ENCODE results near the gene TDRD1. TPM values are rescaled to one million over a fixed set of nuclear protein-coding genes. Genes with fewer than 3 reads are reported as not detected.

TDRD1 gene
- total and polyA plus RNA-seq, 2 donors (not counting 3 experiments of a cell fraction or from before 2014, with no cell fraction given): not detected

GRCh38 chr10:114273910-114274309 is 94.8 kb downstream of the TDRD1 start:
- H3K36me3 ChIP-seq (ENCODE audit: control insufficient read depth in 2 of 2, extremely low read depth in 1 of 2, insufficient read depth in 2 of 2, low read length in 2 of 2): no peaks in the 10 kb centered on the region
- intact Hi-C loops (cut with micrococcal nuclease) (no loop called here), dilution Hi-C loops (cut with MboI; ENCODE audit: extremely low pct_ligation_motif_present, low sequenced_read_pairs) (no loop called here)
- CTCF ChIA-PET: no interaction called here
- no peak overlapping the region for H3K4me2 ChIP-seq (ENCODE audit: insufficient read depth, low read length)
- H3K4me1 ChIP-seq (ENCODE audit: control insufficient read depth, extremely low read depth, insufficient read depth, low read length): peaks cover 7% of the 10 kb centered on the region
- TF ChIP-seq MAX (IDR thresholded peaks at IDR 0.05; ENCODE audit: insufficient read depth, insufficient read length) (no peak), POLR2AphosphoS5 (IDR thresholded peaks at IDR 0.05; ENCODE audit: insufficient read depth, low read depth, low read length) (no peak), CTCF (IDR thresholded peaks at IDR 0.05; ENCODE audit: extremely low read depth in 1 of 2, insufficient read depth in 1 of 2, low read depth in 1 of 2, low read length in 2 of 2) (no peak), FOS (IDR thresholded peaks at IDR 0.05; ENCODE audit: borderline replicate concordance, insufficient read depth, low read length) (no peak), GATA2 (IDR thresholded peaks at IDR 0.05; ENCODE audit: insufficient read depth, insufficient read length, low read depth, low read length) (no peak), MYC (IDR thresholded peaks at IDR 0.05; ENCODE audit: low read depth, low read length) (no peak)
- no TSS peak for BruUV-seq (replicated peaks)
- FAIRE-seq (no peak), DNase-seq (ENCODE audit: low read depth, low spot score) (no peak)
- H3K9me1 ChIP-seq (replicated peaks; ENCODE audit: control insufficient read depth, extremely low read depth, insufficient read depth, low read length): no peaks in the 10 kb centered on the region
- POLR2A ChIA-PET: no interaction called here
- H3K27ac ChIP-seq (ENCODE audit: insufficient read depth, low read depth, low read length): no peak overlapping the region
- H4K20me1 ChIP-seq (replicated peaks; ENCODE audit: control insufficient read depth, extremely low read depth, insufficient read depth, low read length): no peaks in the 10 kb centered on the region
- H3K9ac ChIP-seq (replicated peaks; ENCODE audit: extremely low read depth, insufficient read depth, low read length): no peak overlapping the region
- H3K4me3 ChIP-seq (replicated peaks in 1 of 3; ENCODE audit: insufficient read depth in 1 of 3, low read depth in 1 of 3, low read length in 3 of 3): no peak overlapping the region
- no peaks in the 10 kb centered on the region for H3K79me2 ChIP-seq (ENCODE audit: control insufficient read depth, insufficient read depth, low read length)
- no peaks in the 10 kb centered on the region for H3K27me3 ChIP-seq (ENCODE audit: control insufficient read depth in 2 of 2, insufficient read depth in 2 of 2, low read length in 2 of 2)
- H3K9me3 ChIP-seq (replicated peaks; ENCODE audit: control insufficient read depth, insufficient read depth, low read length): no peaks in the 10 kb centered on the region
- H2AFZ ChIP-seq (ENCODE audit: low read depth, low read length): no peak overlapping the region
